GM21825 (cell line): ENCODE results near the gene ACTA2.
A peak's percentile ranks its signal among the peaks of the same experiment; 100 is the strongest.

Experiments used
- ATAC-seq: cut with Tn5 transposase; IDR thresholded peaks from one replicate; pipeline ENCODE4 v1.9.1; 2021; ENCODE audit warnings: mild to moderate bottlenecking, moderate library complexity; ENCODE audit not compliant: unreplicated experiment

Gene ACTA2

GRCh38 chr10:88922041-88922440, 30.5 kb downstream of the ACTA2 start:
- ATAC-seq = no peak

GRCh38 chr10:88920986-88921593, 31.5 kb downstream of the ACTA2 start:
- no peak for ATAC-seq

GRCh38 chr10:88920198-88920597, 32.4 kb downstream of the ACTA2 start:
- ATAC-seq = no peak

- no peak for ATAC-seq
Observed at GRCh38 chr10:88919041-88919440, 33.5 kb downstream of the ACTA2 start.

GRCh38 chr10:88918191-88918905, 34.2 kb downstream of the ACTA2 start:
- ATAC-seq = no peak

GRCh38 chr10:88916986-88917385, 35.6 kb downstream of the ACTA2 start:
- no peak for ATAC-seq

- ATAC-seq = no peak
Observed at GRCh38 chr10:88916231-88916630, 36.3 kb downstream of the ACTA2 start.

GRCh38 chr10:88915781-88916180, 36.8 kb downstream of the ACTA2 start:
- ATAC-seq = no peak

- ATAC-seq = no peak
Observed at GRCh38 chr10:88913788-88914187, 38.8 kb downstream of the ACTA2 start.

- ATAC-seq = no peak
Observed at GRCh38 chr10:88913127-88913526, 39.4 kb downstream of the ACTA2 start.

- ATAC-seq = no peak
Observed at GRCh38 chr10:88911851-88912250, 40.7 kb downstream of the ACTA2 start.

- ATAC-seq = no peak
Observed at GRCh38 chr10:88911116-88911515, 41.5 kb downstream of the ACTA2 start.

GRCh38 chr10:88908194-88908593, 44.4 kb downstream of the ACTA2 start:
- no peak for ATAC-seq

GRCh38 chr10:88906921-88907320, 45.7 kb downstream of the ACTA2 start:
- ATAC-seq = no peak

GRCh38 chr10:88903715-88904114, 48.9 kb downstream of the ACTA2 start:
- no peak for ATAC-seq

GRCh38 chr10:88901984-88902789, 50.4 kb downstream of the ACTA2 start:
- ATAC-seq = peak; percentile 34

GRCh38 chr10:88901206-88901983, 51.2 kb downstream of the ACTA2 start:
- ATAC-seq = peak; percentile 78

GRCh38 chr10:88899886-88900285, 52.7 kb downstream of the ACTA2 start:
- no peak for ATAC-seq

- no peak for ATAC-seq
Observed at GRCh38 chr10:88898727-88899126, 53.8 kb downstream of the ACTA2 start.

- no peak for ATAC-seq
Observed at GRCh38 chr10:88896994-88897853, 55.3 kb downstream of the ACTA2 start.
